ENCODE data around the gene TAL2. TPM values are rescaled to one million over a fixed set of nuclear protein-coding genes. Genes with fewer than 3 reads are reported as not detected.

The TAL2 gene
- total RNA-seq, 1 donor from 2014 or later, result not detected

GRCh38 chr9:105681724-105682123 is 19.5 kb downstream of the TAL2 start:
- no peak for DNase-seq (ENCODE audit: low spot score in 2 of 2)
- intact Hi-C loops (cut with DNase I), result no loop called here
- H3K27me3 ChIP-seq, result no peaks in the 10 kb centered on the region
- H3K36me3 ChIP-seq, result no peaks in the 10 kb centered on the region
- H3K9me3 ChIP-seq, result no peaks in the 10 kb centered on the region
- H3K4me1 ChIP-seq, result no peaks in the 10 kb centered on the region
- no peak for TF ChIP-seq CTCF (IDR thresholded peaks at IDR 0.05)
- no peak overlapping the region for H3K4me3 ChIP-seq
- H3K27ac ChIP-seq, result no peak overlapping the region

GRCh38 chr9:105683688-105684275 is 21.5 kb downstream of the TAL2 start:
- no peak for DNase-seq (ENCODE audit: low spot score in 2 of 2)
- Histone ChIP-seq H3K9me3 (no peaks in the 10 kb centered on the region), H3K27ac (no peak overlapping the region), H3K36me3 (no peaks in the 10 kb centered on the region), H3K4me1 (no peaks in the 10 kb centered on the region), H3K27me3 (no peaks in the 10 kb centered on the region), H3K4me3 (no peak overlapping the region)
- intact Hi-C loops (cut with DNase I), result no loop called here
- TF ChIP-seq CTCF (IDR thresholded peaks at IDR 0.05), result no peak

GRCh38 chr9:105686936-105687335 is 24.7 kb downstream of the TAL2 start:
- H3K36me3 ChIP-seq, result no peaks in the 10 kb centered on the region
- no peak for TF ChIP-seq CTCF (IDR thresholded peaks at IDR 0.05)
- H3K4me1 ChIP-seq, result no peaks in the 10 kb centered on the region
- H3K27me3 ChIP-seq, result no peaks in the 10 kb centered on the region
- intact Hi-C loops (cut with DNase I), result no loop called here
- DNase-seq (ENCODE audit: low spot score in 2 of 2), result no peak
- no peak overlapping the region for H3K4me3 ChIP-seq
- H3K27ac ChIP-seq, result no peak overlapping the region
- H3K9me3 ChIP-seq, result no peaks in the 10 kb centered on the region

GRCh38 chr9:105690742-105691141 is 28.5 kb downstream of the TAL2 start:
- intact Hi-C loops (cut with DNase I), result loop anchor here (5.0 to 10.0 kb wide), 3 partner anchors 243 to 1596 kb away; partner anchors contain the start of genes FSD1L, NIPSNAP3B and SMC2

GRCh38 chr9:105693435-105694189 is 31.4 kb downstream of the TAL2 start:
- no peak overlapping the region for H3K27ac ChIP-seq
- TF ChIP-seq CTCF (IDR thresholded peaks at IDR 0.05), result no peak
- DNase-seq (ENCODE audit: low spot score in 2 of 2), result no peak
- H3K4me3 ChIP-seq, result peak overlapping the region; percentile 74 to 83
- H3K9me3 ChIP-seq, result no peaks in the 10 kb centered on the region
- H3K36me3 ChIP-seq, result no peaks in the 10 kb centered on the region
- peaks cover 0 to 8% of the 10 kb centered on the region in 2 donors for H3K4me1 ChIP-seq
- H3K27me3 ChIP-seq, result no peaks in the 10 kb centered on the region
- intact Hi-C loops (cut with DNase I), result loop anchor here (5.0 to 10.0 kb wide), 3 partner anchors 246 to 1599 kb away; partner anchors contain the start of genes FSD1L, NIPSNAP3B and SMC2

More at GRCh38 chr9:105690742-105691141, 28.5 kb downstream of the TAL2 start:
- Histone ChIP-seq H3K4me1 (peaks cover 0 to 8% of the 10 kb centered on the region in 2 donors), H3K27me3 (no peaks in the 10 kb centered on the region), H3K9me3 (no peaks in the 10 kb centered on the region), H3K4me3 (no peak overlapping the region), H3K27ac (no peak overlapping the region), H3K36me3 (no peaks in the 10 kb centered on the region)
- TF ChIP-seq CTCF (IDR thresholded peaks at IDR 0.05), result peak in 2 of 3 experiments; percentile 14 to 30
- no peak for DNase-seq (ENCODE audit: low spot score in 2 of 2)
